Measurements from ENCODE around the gene CAMTA2.
A peak's percentile ranks its signal among the peaks of the same experiment; 100 is the strongest.
"Not testable (repeated sequence)": the region's sequence is repeated elsewhere in the genome, so short reads cannot be mapped to it uniquely, and the experiment has no call there.

Gene CAMTA2

GRCh38 chr17:5031365-5032082 is 44.0 kb upstream of the CAMTA2 start:
- peak; percentile 23 to 66 for DNase-seq (ENCODE audit: low read depth in 1 of 2, low spot score in 1 of 2)
- H3K27me3 ChIP-seq (ENCODE audit: insufficient read depth, poor library complexity, severe bottlenecking) = no peaks in the 10 kb centered on the region
- peak overlapping the region; percentile 76 for H3K27ac ChIP-seq (replicated peaks)
- TF ChIP-seq CTCF (IDR thresholded peaks at IDR 0.05; ENCODE audit: insufficient read depth, low read length) (no peak), GABPA (IDR thresholded peaks at IDR 0.05; ENCODE audit: low read depth) (no peak), SPI1 (IDR thresholded peaks at IDR 0.05; ENCODE audit: borderline replicate concordance, low read depth) (no peak)
- H3K4me3 ChIP-seq (replicated peaks; ENCODE audit: insufficient read depth, low read length) = 0 out of 2 replicates have a peak overlapping the region, but pooled peaks have one; percentile 0

GRCh38 chr17:5030168-5030567 is 42.7 kb upstream of the CAMTA2 start:
- not testable (repeated sequence) for H3K27me3 ChIP-seq (ENCODE audit: insufficient read depth, poor library complexity, severe bottlenecking); DNase-seq (ENCODE audit: low read depth in 1 of 2, low spot score in 1 of 2); H3K4me3 ChIP-seq (replicated peaks; ENCODE audit: insufficient read depth, low read length)
- H3K27ac ChIP-seq (replicated peaks) = peak overlapping the region; percentile 76

- Histone ChIP-seq H3K27ac (replicated peaks) (no peak overlapping the region), H3K4me3 (replicated peaks; ENCODE audit: insufficient read depth, low read length) (no peak overlapping the region), H3K27me3 (ENCODE audit: insufficient read depth, poor library complexity, severe bottlenecking) (no peaks in the 10 kb centered on the region)
- TF ChIP-seq SPI1 (IDR thresholded peaks at IDR 0.05; ENCODE audit: borderline replicate concordance, low read depth) (no peak), GABPA (IDR thresholded peaks at IDR 0.05; ENCODE audit: low read depth) (no peak), REST (IDR thresholded peaks at IDR 0.05; ENCODE audit: insufficient replicate concordance, low read depth) (no peak), POLR2AphosphoS5 (IDR thresholded peaks at IDR 0.05; ENCODE audit: low read depth) (no peak), CTCF (IDR thresholded peaks at IDR 0.05; ENCODE audit: insufficient read depth, low read length) (no peak)
- DNase-seq (ENCODE audit: low read depth in 1 of 2, low spot score in 1 of 2) = no peak
These were observed 40.4 kb upstream of the CAMTA2 start for GRCh38 chr17:5027916-5028315.

GRCh38 chr17:5027299-5027698 is 39.8 kb upstream of the CAMTA2 start:
- TF ChIP-seq GABPA (IDR thresholded peaks at IDR 0.05; ENCODE audit: low read depth) (no peak), SPI1 (IDR thresholded peaks at IDR 0.05; ENCODE audit: borderline replicate concordance, low read depth) (no peak), REST (IDR thresholded peaks at IDR 0.05; ENCODE audit: insufficient replicate concordance, low read depth) (no peak), POLR2AphosphoS5 (IDR thresholded peaks at IDR 0.05; ENCODE audit: low read depth) (no peak)
- no peak overlapping the region for H3K4me3 ChIP-seq (replicated peaks; ENCODE audit: insufficient read depth, low read length)
- H3K27me3 ChIP-seq (ENCODE audit: insufficient read depth, poor library complexity, severe bottlenecking) = no peaks in the 10 kb centered on the region
- no peak for DNase-seq (ENCODE audit: low read depth in 1 of 2, low spot score in 1 of 2)
- no peak overlapping the region for H3K27ac ChIP-seq (replicated peaks)

GRCh38 chr17:5024604-5025003 is 37.1 kb upstream of the CAMTA2 start:
- no peak for DNase-seq (ENCODE audit: low read depth in 1 of 2, low spot score in 1 of 2)
- Histone ChIP-seq H3K27ac (replicated peaks) (no peak overlapping the region), H3K4me3 (replicated peaks; ENCODE audit: insufficient read depth, low read length) (no peak overlapping the region), H3K27me3 (ENCODE audit: insufficient read depth, poor library complexity, severe bottlenecking) (no peaks in the 10 kb centered on the region)
- TF ChIP-seq GABPA (IDR thresholded peaks at IDR 0.05; ENCODE audit: low read depth) = no peak
- TF ChIP-seq POLR2AphosphoS5 (IDR thresholded peaks at IDR 0.05; ENCODE audit: low read depth) = no peak
- TF ChIP-seq CTCF (IDR thresholded peaks at IDR 0.05; ENCODE audit: insufficient read depth, low read length) = no peak
- TF ChIP-seq REST (IDR thresholded peaks at IDR 0.05; ENCODE audit: insufficient replicate concordance, low read depth) = no peak
- no peak for TF ChIP-seq SPI1 (IDR thresholded peaks at IDR 0.05; ENCODE audit: borderline replicate concordance, low read depth)

All from HL-60 (cell line).